ENCODE results near the gene OR5M8. TPM values are rescaled to one million over a fixed set of nuclear protein-coding genes. Genes with fewer than 3 reads are reported as not detected.

Gene OR5M8
- total RNA-seq, 1 donor from 2014 or later, result not detected

- TF ChIP-seq POLR2A (IDR thresholded peaks at IDR 0.05), result no peak
- no peak for TF ChIP-seq CTCF (IDR thresholded peaks at IDR 0.05)
- no peak for TF ChIP-seq POLR2AphosphoS5 (IDR thresholded peaks at IDR 0.05; ENCODE audit: insufficient read depth in 1 of 2, low read depth in 1 of 2)
- Histone ChIP-seq H3K4me3 (no peak within 1 kb of the TSS), H3K4me1 (no peaks in the 10 kb centered on the region), H3K27ac (no peak within 1 kb of the TSS), H3K27me3 (no peaks in the 10 kb centered on the region), H3K36me3 (no peaks in the 10 kb centered on the region), H3K9me3 (no peaks in the 10 kb centered on the region)
- DNase-seq (ENCODE audit: extremely low spot score in 2 of 2), result no peak
- intact Hi-C loops (cut with DNase I), result no loop called here
Observed at GRCh38 chr11:56473252-56473651, 17.9 kb downstream of the OR5M8 start, which contains the start of gene OR5M3. TSS of gene OR5M3 (minus strand) at chr11:56473352. CDS start at chr11:56470497, 2,855 bp downstream.

- Histone ChIP-seq H3K27me3 (no peaks in the 10 kb centered on the region), H3K27ac (no peak overlapping the region), H3K36me3 (no peaks in the 10 kb centered on the region), H3K4me1 (no peaks in the 10 kb centered on the region), H3K9me3 (no peaks in the 10 kb centered on the region), H3K4me3 (no peak overlapping the region)
- intact Hi-C loops (cut with DNase I), result no loop called here
- DNase-seq (ENCODE audit: extremely low spot score in 2 of 2), result no peak
- no peak for TF ChIP-seq POLR2AphosphoS5 (IDR thresholded peaks at IDR 0.05; ENCODE audit: insufficient read depth in 1 of 2, low read depth in 1 of 2)
- no peak for TF ChIP-seq POLR2A (IDR thresholded peaks at IDR 0.05)
- TF ChIP-seq CTCF (IDR thresholded peaks at IDR 0.05), result no peak
Observed at GRCh38 chr11:56457076-56457475, 34.1 kb downstream of the OR5M8 start.

- H3K9me3 ChIP-seq, result no peaks in the 10 kb centered on the region
- intact Hi-C loops (cut with DNase I), result no loop called here
- H3K4me3 ChIP-seq, result no peak overlapping the region
- no peak overlapping the region for H3K27ac ChIP-seq
- H3K36me3 ChIP-seq, result no peaks in the 10 kb centered on the region
- DNase-seq (ENCODE audit: extremely low spot score in 2 of 2), result no peak
- H3K4me1 ChIP-seq, result no peaks in the 10 kb centered on the region
- TF ChIP-seq POLR2AphosphoS5 (IDR thresholded peaks at IDR 0.05; ENCODE audit: insufficient read depth in 1 of 2, low read depth in 1 of 2), result no peak
- no peak for TF ChIP-seq CTCF (IDR thresholded peaks at IDR 0.05)
- TF ChIP-seq POLR2A (IDR thresholded peaks at IDR 0.05), result no peak
- no peaks in the 10 kb centered on the region for H3K27me3 ChIP-seq
Observed at GRCh38 chr11:56453521-56453920, 37.6 kb downstream of the OR5M8 start.

Other genes with a start within 250 kb of the OR5M8 start
- not detected for gene OR5T3, start 239.1 kb downstream of the OR5M8 start, total RNA-seq
- not detected for gene OR5T1, start 217.2 kb downstream of the OR5M8 start, total RNA-seq
- not detected for gene OR8H1, start 199.1 kb downstream of the OR5M8 start, total RNA-seq
- gene OR8K3, start 176.2 kb downstream of the OR5M8 start, total RNA-seq, result not detected
- gene OR8K1, start 145.3 kb downstream of the OR5M8 start, total RNA-seq, result not detected
- gene OR8J1, start 137.1 kb downstream of the OR5M8 start, total RNA-seq, result not detected
- gene OR8U1, start 115.7 kb downstream of the OR5M8 start, total RNA-seq, result not detected
- not detected for gene OR5AL1, start 78.7 kb downstream of the OR5M8 start, total RNA-seq
- gene OR5M3, start 18.0 kb downstream of the OR5M8 start, total RNA-seq, result not detected
- not detected for gene OR5M11, start 51.9 kb upstream of the OR5M8 start, total RNA-seq
- gene OR5M10, start 86.4 kb upstream of the OR5M8 start, total RNA-seq, result not detected
- not detected for gene OR5M1, start 123.5 kb upstream of the OR5M8 start, total RNA-seq
- not detected for gene OR5AP2, start 151.1 kb upstream of the OR5M8 start, total RNA-seq
- gene OR5AR1, start 172.3 kb upstream of the OR5M8 start, total RNA-seq, result not detected
- gene OR9G1, start 207.7 kb upstream of the OR5M8 start, total RNA-seq, result not detected

All from vagina (tissue), 2 donors.